ENCODE results near the gene ATP6V0E1.

- TF ChIP-seq CTCF (conservative IDR thresholded peaks at IDR 0.05; ENCODE audit: low read depth in 2 of 2) (no peak), EZH2 (IDR thresholded peaks at IDR 0.05; ENCODE audit: low read depth, unreplicated experiment) (no peak)
These were observed 20.9 kb downstream of the ATP6V0E1 start for GRCh38 chr5:173004447-173004846.

All from GM23338 (cell line).